GM23338 (cell line): ENCODE results near the gene MAP3K10.

Source experiments
- CREB1 ChIP-seq: fragments of 250-450 bp; sonication (Bioruptor Pico); IDR thresholded peaks from 2 replicates; pipeline ENCODE4 v1.5.0; 2020; ENCODE audit warnings: low read depth, mild to moderate bottlenecking, moderate library complexity
- EZH2 ChIP-seq: fragments of 200-600 bp; sonication (generic); IDR thresholded peaks from one replicate; pipeline ENCODE4 v1.8.0; 2017; ENCODE audit warnings: antibody characterized with exemption, mild to moderate bottlenecking, low read depth; ENCODE audit not compliant: unreplicated experiment
- JUNB ChIP-seq: IDR thresholded peaks from one replicate; pipeline ENCODE4 v1.6.1; 2016; ENCODE audit warnings: antibody characterized with exemption; ENCODE audit not compliant: unreplicated experiment
- POLR2AphosphoS5 ChIP-seq: IDR thresholded peaks from 2 replicates; pipeline ENCODE4 v1.6.1; 2016; ENCODE audit warnings: antibody characterized with exemption, low read depth
- REST ChIP-seq: IDR thresholded peaks from one replicate; pipeline ENCODE4 v1.6.1; 2018; ENCODE audit warnings: antibody characterized with exemption; ENCODE audit not compliant: unreplicated experiment
- TF ChIP-seq, protein P1 (sequence below), 2 experiments: fragments of 200-600 bp in 1 of 2; sonication (generic) in 1 of 2; conservative IDR thresholded peaks; 2 replicates each; pipeline versions ENCODE4 v1.5.1 to v1.6.1; 2016 to 2017; ENCODE audit warnings: antibody characterized with exemption in 2 of 2, low read depth in 2 of 2, mild to moderate bottlenecking in 2 of 2, moderate library complexity in 1 of 2

DNA sequence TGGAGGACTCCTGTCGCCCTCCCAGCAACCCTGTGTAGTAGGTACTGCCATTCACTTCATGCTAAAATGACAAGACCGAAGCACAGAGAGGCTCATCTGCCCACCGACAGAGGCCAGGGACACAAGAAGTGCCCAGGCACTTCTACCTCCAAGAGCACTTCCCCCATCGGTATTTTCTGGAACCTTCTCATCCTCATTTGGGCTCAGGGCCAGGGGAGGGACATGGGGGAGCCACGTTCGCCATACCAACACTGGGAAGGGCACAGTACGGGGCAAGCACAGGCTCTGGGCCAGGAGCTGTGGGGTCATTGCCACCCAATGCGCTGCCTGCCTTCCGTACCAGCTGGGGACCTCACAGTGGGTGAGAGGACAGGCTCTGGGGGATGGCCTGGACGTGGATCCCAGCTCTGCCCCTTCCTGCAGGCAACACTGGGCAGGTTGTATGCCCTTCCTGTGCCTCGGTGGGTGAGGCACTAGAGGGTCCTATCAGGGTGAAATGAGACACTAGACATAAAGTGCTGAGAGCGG lies 56.6 kb downstream of the MAP3K10 start:
- TF ChIP-seq, protein P1, sequence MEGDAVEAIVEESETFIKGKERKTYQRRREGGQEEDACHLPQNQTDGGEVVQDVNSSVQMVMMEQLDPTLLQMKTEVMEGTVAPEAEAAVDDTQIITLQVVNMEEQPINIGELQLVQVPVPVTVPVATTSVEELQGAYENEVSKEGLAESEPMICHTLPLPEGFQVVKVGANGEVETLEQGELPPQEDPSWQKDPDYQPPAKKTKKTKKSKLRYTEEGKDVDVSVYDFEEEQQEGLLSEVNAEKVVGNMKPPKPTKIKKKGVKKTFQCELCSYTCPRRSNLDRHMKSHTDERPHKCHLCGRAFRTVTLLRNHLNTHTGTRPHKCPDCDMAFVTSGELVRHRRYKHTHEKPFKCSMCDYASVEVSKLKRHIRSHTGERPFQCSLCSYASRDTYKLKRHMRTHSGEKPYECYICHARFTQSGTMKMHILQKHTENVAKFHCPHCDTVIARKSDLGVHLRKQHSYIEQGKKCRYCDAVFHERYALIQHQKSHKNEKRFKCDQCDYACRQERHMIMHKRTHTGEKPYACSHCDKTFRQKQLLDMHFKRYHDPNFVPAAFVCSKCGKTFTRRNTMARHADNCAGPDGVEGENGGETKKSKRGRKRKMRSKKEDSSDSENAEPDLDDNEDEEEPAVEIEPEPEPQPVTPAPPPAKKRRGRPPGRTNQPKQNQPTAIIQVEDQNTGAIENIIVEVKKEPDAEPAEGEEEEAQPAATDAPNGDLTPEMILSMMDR (conservative IDR thresholded peaks at IDR 0.05; ENCODE audit: low read depth in 2 of 2): no peak
- TF ChIP-seq POLR2AphosphoS5: no peak
- TF ChIP-seq EZH2: no peak
- no peak for TF ChIP-seq REST
- no peak for TF ChIP-seq CREB1 (CRISPR knock-in tag)
- no peak for TF ChIP-seq JUNB
